Mucosa of gallbladder (tissue), 1 donor: ENCODE measurements around the gene PLA2G4B. TPM values are rescaled to one million over a fixed set of nuclear protein-coding genes. Genes with fewer than 3 reads are reported as not detected.

Experiments used
- DNase-seq: peaks from one replicate; pipeline ENCODE4 v3.0.0-alpha.2; 2020; ENCODE audit warnings: low spot score
- total RNA-seq: library from RNA; stranded (reverse); gene quantifications from one replicate; pipeline ENCODE4 v1.2.1, GENCODE V29; 2021
- donor health status: DM: no; HTN: no; CAD: no.

PLA2G4B gene
- total RNA-seq, 1 donor from 2014 or later = 20.7 TPM

- DNase-seq = peak; percentile 37
Measured at GRCh38 chr15:41806291-41807181, 32.1 kb upstream of the PLA2G4B start.

DNA sequence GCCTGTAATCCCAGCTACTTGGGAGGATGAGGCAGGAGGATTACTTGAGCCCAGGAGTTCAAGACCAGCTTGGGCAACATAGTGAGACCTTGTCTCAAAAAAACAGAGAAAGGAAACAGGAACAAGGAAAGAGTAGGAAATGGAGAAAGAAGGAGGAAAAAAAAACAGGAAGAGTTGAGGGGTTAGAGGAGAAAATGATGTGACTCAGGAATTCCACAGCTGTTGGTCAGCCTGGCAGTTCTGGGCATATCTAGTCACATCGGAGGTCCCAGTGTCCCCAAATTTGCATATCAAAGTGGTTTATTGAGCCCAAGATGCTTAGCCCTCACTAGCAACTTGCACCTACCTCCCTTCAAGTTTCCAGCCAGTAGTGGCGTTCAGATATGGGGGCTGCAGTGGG lies 29.5 kb upstream of the PLA2G4B start:
- no peak for DNase-seq

GRCh38 chr15:41809526-41810220 lies 29.0 kb upstream of the PLA2G4B start:
- no peak for DNase-seq

DNA sequence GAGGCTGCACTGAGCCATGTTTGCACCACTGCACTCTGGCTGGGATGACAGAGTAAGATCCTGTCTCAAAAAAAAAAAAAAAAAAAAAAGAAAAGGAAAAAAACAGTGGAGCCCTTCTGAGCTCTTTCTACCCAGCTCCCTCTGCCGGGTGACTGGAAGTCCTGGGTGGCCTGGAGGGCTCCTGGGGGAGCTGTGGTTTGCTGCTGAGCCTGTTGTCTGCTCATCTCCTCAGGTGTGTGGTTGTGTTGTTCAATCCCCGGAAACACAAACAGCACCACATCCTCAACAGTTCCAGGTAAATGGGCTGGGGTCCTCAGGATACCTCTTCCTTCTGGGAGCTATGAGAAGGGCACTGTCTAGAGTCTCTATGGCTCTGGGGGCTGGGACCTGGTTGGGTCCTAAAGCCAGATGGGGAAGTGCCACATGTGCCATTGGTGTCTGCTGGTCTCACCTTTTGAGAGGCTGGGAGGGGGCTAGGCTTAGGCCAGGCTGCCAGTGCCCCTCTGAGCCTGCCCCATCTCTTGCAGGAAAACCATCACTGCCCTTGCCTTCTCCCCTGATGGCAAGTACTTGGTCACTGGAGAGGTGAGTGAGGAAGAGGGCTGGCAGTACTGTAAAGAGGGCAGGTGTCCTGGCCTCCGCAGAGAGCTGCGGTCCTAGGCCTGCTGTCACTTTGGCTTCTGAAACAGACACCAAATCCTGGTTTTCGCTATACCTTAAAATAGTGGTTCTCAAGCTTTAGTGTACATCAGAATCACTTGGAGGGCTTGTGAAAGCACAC lies 27.8 kb upstream of the PLA2G4B start:
- no peak for DNase-seq

GRCh38 chr15:41811432-41812195 lies 27.0 kb upstream of the PLA2G4B start:
- peak; percentile 87 for DNase-seq

DNA sequence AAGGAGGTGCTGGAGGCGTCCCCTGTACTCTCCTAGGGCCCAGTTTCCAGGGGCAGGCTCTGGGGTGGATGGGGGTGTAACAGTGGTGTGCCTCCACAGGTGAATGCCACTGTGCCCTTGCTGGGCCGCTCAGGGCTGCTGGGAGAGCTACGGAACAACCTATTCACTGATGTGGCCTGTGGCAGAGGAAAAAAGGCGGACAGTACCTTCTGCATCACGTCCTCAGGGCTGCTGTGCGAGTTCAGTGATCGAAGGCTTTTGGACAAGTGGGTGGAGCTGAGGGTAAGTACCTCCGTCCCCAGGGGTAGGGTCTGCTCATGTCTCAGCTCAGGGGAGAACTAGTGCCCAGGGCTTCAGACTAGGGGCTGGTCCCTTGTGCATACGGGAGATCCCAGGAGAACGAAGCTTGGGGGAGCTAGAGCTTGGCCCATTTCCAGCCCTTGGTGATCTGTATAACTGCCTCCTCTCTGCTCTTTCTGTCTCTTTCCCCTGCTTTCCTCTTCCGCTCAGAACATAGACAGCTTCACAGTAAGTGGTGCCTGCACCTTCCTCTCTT lies 25.7 kb upstream of the PLA2G4B start:
- no peak for DNase-seq

GRCh38 chr15:41813426-41813825 lies 25.2 kb upstream of the PLA2G4B start:
- no peak for DNase-seq

DNA sequence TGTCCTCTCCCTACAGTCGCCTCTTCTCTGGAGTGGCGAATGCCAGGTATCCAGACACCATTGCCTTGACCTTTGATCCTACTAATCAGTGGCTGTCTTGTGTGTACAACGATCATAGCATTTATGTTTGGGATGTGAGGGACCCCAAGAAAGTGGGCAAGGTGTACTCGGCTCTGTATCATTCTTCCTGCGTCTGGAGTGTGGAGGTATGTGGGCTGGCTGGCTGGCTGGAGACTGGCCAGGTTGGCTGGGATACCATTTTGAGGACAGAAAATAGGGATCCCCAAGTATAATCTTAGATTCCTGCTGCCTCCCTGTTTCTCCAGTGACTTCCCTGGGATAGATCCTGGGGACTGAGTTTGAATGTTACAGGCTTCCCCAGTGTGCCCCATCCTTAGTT lies 24.1 kb upstream of the PLA2G4B start:
- no peak for DNase-seq

GRCh38 chr15:41816788-41817187 lies 21.9 kb upstream of the PLA2G4B start:
- DNase-seq = no peak

DNA sequence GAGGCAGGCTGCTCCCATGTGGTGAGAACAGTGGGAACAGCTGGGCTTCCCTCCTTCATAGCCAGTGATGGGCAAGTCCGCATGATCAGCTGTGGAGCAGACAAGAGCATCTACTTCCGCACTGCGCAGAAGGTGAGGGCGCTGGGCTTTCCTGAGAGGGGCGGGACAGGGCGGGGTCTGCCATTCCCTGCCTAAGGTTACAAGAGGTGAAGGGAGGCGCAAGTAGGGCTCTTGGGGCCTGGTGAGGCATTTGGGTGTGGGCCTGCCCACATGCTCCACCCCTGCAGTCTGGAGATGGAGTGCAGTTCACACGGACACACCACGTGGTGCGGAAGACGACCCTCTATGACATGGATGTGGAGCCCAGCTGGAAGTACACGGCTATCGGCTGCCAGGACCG lies 21.3 kb upstream of the PLA2G4B start:
- DNase-seq = no peak

DNA sequence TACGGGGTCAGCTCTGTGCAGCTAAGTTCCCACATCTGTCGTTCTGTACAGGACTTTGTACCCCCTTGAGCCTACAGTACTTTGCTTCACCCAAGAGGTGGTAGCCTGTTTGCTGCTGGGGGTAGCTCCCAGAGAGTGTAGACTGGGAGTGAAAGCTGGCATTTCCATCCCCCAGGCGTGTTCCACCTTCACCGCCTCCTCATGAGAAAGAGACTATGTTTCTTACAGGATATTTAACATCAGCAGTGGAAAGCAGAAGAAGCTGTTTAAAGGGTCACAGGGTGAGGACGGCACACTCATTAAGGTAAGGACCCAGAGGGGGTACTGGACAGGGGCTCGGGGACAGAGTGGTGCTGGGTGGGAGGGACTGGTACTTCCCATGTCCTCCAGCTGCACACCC lies 20.9 kb upstream of the PLA2G4B start:
- DNase-seq = no peak

DNA sequence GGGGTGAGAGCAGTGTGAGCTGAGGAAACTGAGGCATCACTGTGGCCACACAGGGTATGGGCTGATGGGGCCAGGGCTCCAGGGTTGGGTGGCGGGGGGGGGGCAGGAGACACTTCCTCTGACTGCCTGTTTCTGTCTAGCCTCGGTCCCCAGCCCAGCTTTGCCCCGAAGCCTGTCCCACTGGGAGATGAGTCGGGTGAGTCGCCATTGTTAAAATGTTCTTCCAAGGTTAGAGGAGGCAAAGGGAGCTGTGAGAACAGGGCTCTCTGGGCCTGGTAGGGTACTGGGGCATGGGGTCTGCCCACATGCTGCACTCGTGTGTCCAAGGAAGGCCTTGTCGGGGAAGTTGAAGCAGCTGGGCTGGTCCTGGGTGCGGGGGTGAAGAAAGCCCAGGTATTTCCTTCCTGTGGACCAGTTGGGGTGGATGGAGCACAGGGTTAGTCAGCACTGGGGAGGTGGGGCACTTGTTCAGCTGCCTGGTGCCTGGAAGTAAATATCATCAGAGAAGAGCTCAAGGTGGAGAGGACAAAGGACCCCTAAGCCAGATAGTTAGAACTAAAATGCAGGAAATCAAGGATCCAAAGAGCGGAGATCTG lies 19.1 kb upstream of the PLA2G4B start:
- DNase-seq = no peak

GRCh38 chr15:41820791-41821423 lies 17.7 kb upstream of the PLA2G4B start:
- no peak for DNase-seq

- DNase-seq = no peak
Measured at GRCh38 chr15:41821831-41822230, 16.8 kb upstream of the PLA2G4B start.

- no peak for DNase-seq
Measured at GRCh38 chr15:41822471-41822870, 16.2 kb upstream of the PLA2G4B start.

DNA sequence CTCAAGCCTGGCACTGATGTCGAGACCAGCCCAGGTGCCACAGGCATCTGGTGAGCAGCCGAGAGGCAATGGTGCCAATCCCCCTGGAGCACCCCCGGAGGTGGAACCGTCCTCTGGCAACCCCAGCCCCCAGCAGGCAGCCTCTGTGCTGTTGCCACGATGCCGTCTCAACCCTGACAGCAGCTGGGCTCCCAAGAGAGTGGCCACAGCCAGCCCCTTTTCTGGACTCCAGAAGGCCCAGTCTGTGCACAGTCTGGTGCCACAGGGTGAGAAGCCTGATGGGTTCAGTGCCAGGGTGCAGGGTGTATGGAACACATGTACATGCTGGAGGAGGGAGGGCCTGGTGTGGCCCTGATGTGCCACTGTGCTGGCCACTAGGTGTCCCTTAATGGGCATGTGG lies 15.7 kb upstream of the PLA2G4B start:
- DNase-seq = no peak

DNA sequence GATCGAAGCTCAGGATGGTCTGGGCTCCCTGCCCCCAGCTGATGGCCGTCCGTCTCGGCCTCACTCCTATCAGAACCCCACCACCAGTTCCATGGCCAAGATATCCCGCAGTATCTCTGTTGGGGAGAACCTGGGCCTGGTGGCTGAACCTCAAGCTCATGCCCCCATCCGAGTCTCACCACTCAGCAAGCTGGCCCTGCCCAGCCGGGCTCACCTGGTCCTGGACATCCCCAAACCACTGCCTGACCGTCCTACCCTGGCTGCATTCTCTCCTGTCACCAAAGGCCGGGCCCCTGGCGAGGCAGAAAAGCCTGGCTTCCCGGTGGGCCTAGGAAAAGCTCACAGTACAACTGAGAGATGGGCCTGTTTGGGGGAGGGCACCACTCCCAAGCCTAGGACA lies 15.1 kb upstream of the PLA2G4B start:
- DNase-seq = no peak

- DNase-seq = no peak
Measured at GRCh38 chr15:41824062-41824745, 14.4 kb upstream of the PLA2G4B start.

DNA sequence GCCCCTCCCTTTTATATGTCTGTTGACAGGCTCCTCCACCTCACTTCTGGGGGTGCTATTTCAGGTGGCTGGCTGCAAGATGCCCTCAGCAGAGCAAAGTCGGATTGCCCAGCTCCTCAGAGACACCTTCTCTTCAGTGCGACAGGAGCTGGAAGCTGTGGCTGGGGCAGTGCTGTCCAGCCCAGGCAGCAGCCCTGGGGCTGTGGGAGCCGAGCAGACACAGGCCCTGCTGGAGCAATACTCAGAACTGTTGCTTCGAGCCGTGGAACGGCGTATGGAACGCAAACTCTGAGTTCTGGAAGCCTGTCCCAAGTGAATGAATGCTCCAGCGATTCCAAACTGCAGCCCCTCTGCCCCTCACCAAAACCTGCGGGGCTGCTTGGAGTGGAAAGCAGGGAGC lies 13.5 kb upstream of the PLA2G4B start:
- no peak for DNase-seq
